H9 (cell line): ENCODE data around the gene ALDH5A1. TPM values are rescaled to one million over a fixed set of nuclear protein-coding genes. Genes with fewer than 3 reads are reported as not detected.

Experiments used
- DNase-seq: peaks from one replicate; pipeline ENCODE4 v3.0.0-alpha.2; 2017
- H2AFZ ChIP-seq: one replicate; pipeline ENCODE4 v1.6.1; 2013; ENCODE audit warnings: mild to moderate bottlenecking, low read length, control low read depth, moderate library complexity
- H2AK5ac ChIP-seq: 2 replicates; pipeline ENCODE4 v1.6.1; 2013; ENCODE audit warnings: low read length, control low read depth, mixed read lengths; ENCODE audit not compliant: insufficient read length
- H2BK120ac ChIP-seq: one replicate; pipeline ENCODE4 v1.6.1; 2013; ENCODE audit warnings: low read depth, mild to moderate bottlenecking, low read length, control low read depth, inconsistent platforms; ENCODE audit not compliant: poor library complexity, severe bottlenecking
- H2BK12ac ChIP-seq: 2 replicates; pipeline ENCODE4 v1.6.1; 2013; ENCODE audit warnings: low read length, control low read depth, mixed read lengths, low read depth; ENCODE audit not compliant: insufficient read length
- H2BK15ac ChIP-seq: 2 replicates; pipeline ENCODE4 v1.6.1; 2013; ENCODE audit warnings: low read depth, low read length, control low read depth
- H2BK20ac ChIP-seq: one replicate; pipeline ENCODE4 v1.6.1; 2013; ENCODE audit warnings: low read depth, mild to moderate bottlenecking, low read length, control low read depth, inconsistent platforms; ENCODE audit not compliant: poor library complexity, severe bottlenecking
- H2BK5ac ChIP-seq: 2 replicates; pipeline ENCODE4 v1.6.1; 2013; ENCODE audit warnings: low read length, control low read depth, mixed read lengths; ENCODE audit not compliant: insufficient read length
- H3K14ac ChIP-seq: 2 replicates; pipeline ENCODE4 v1.6.1; 2013; ENCODE audit warnings: low read length, control low read depth; ENCODE audit not compliant: insufficient read depth
- H3K18ac ChIP-seq: 2 replicates; pipeline ENCODE4 v1.6.1; 2013; ENCODE audit warnings: low read depth, mild to moderate bottlenecking, mixed read lengths, low read length, control low read depth; ENCODE audit not compliant: insufficient read length
- H3K23ac ChIP-seq: 2 replicates; pipeline ENCODE4 v1.6.1; 2013; ENCODE audit warnings: low read length, control low read depth, mixed read lengths, low read depth; ENCODE audit not compliant: insufficient read length
- H3K23me2 ChIP-seq: 2 replicates; pipeline ENCODE4 v1.6.1; 2013; ENCODE audit warnings: low read depth, mild to moderate bottlenecking, mixed read lengths, low read length, control low read depth; ENCODE audit not compliant: insufficient read length, poor library complexity, severe bottlenecking
- H3K27ac ChIP-seq: 2 replicates; pipeline ENCODE4 v1.5.1; 2013; ENCODE audit warnings: low read length, control low read depth, mixed read lengths, low read depth; ENCODE audit not compliant: insufficient read length
- H3K27me3 ChIP-seq: 2 replicates; pipeline ENCODE4 v1.6.1; 2013; ENCODE audit warnings: low read length, control low read depth, inconsistent platforms; ENCODE audit not compliant: insufficient read depth
- H3K4ac ChIP-seq: 2 replicates; pipeline ENCODE4 v1.6.1; 2013; ENCODE audit warnings: low read depth, mild to moderate bottlenecking, control low read depth, inconsistent platforms, low read length, moderate library complexity
- H3K4me1 ChIP-seq: 2 replicates; pipeline ENCODE4 v1.6.1; 2013; ENCODE audit warnings: low read length, control low read depth, inconsistent platforms; ENCODE audit not compliant: insufficient read depth
- H3K4me2 ChIP-seq: 2 replicates; pipeline ENCODE4 v1.6.1; 2013; ENCODE audit warnings: low read length, control low read depth, mixed read lengths; ENCODE audit not compliant: insufficient read length, insufficient read depth
- H3K56ac ChIP-seq: 2 replicates; pipeline ENCODE4 v1.6.1; 2013; ENCODE audit warnings: low read depth, mild to moderate bottlenecking, mixed read lengths, low read length, control low read depth; ENCODE audit not compliant: insufficient read length
- H3K79me1 ChIP-seq: 2 replicates; pipeline ENCODE4 v1.6.1; 2013; ENCODE audit warnings: low read depth, mild to moderate bottlenecking, moderate library complexity, low read length, control low read depth, inconsistent platforms; ENCODE audit not compliant: insufficient read depth, poor library complexity, severe bottlenecking
- H3K79me2 ChIP-seq: 2 replicates; pipeline ENCODE4 v1.6.1; 2013; ENCODE audit warnings: low read length, control low read depth, inconsistent platforms; ENCODE audit not compliant: insufficient read depth
- H3K9ac ChIP-seq: 2 replicates; pipeline ENCODE4 v1.6.1; 2013; ENCODE audit warnings: low read length, control low read depth, mixed read lengths; ENCODE audit not compliant: insufficient read length; ENCODE audit errors: extremely low read depth
- H3K9me3 ChIP-seq: one replicate; pipeline ENCODE4 v1.6.1; 2013; ENCODE audit warnings: low read depth, low read length, inconsistent platforms; ENCODE audit not compliant: control insufficient read depth
- H3T11ph ChIP-seq: one replicate; pipeline ENCODE4 v1.6.1; 2013; ENCODE audit warnings: mild to moderate bottlenecking, low read length, control low read depth, inconsistent platforms
- H4K20me1 ChIP-seq: one replicate; pipeline ENCODE4 v1.6.1; 2013; ENCODE audit not compliant: control insufficient read depth, insufficient read length, insufficient read depth
- H4K5ac ChIP-seq: 2 replicates; pipeline ENCODE4 v1.6.1; 2013; ENCODE audit warnings: low read depth, mild to moderate bottlenecking, mixed read lengths, low read length, control low read depth; ENCODE audit not compliant: insufficient read length
- H4K8ac ChIP-seq: replicated peaks from 2 replicates; pipeline ENCODE4 v1.6.1; 2013; ENCODE audit warnings: low read length, control low read depth, mixed read lengths, low read depth; ENCODE audit not compliant: insufficient read length
- H4K91ac ChIP-seq: 2 replicates; pipeline ENCODE4 v1.6.1; 2013; ENCODE audit warnings: low read depth, mild to moderate bottlenecking, moderate library complexity, mixed read lengths, low read length, control low read depth; ENCODE audit not compliant: insufficient read length
- H3K27ac Mint-ChIP-seq, 3 experiments: 2 replicates in 2 of 3; 3 replicates in 1 of 3; pipeline ENCODE4 v1.8.0; 2020 to 2021; ENCODE audit warnings: mixed read lengths in 3 of 3, mild to moderate bottlenecking in 1 of 3, moderate library complexity in 1 of 3
- H3K27me3 Mint-ChIP-seq: 2 replicates; pipeline ENCODE4 v1.8.0; 2021; ENCODE audit warnings: low read depth, mild to moderate bottlenecking, moderate library complexity, mixed read lengths
- H3K36me3 Mint-ChIP-seq, 3 experiments: 2 replicates in 2 of 3; 3 replicates in 1 of 3; pipeline ENCODE4 v1.8.0; 2020 to 2021; ENCODE audit warnings: low read depth in 3 of 3, mixed read lengths in 3 of 3; ENCODE audit not compliant: insufficient read depth in 1 of 3
- H3K4me1 Mint-ChIP-seq, 2 experiments: 2 replicates each; pipeline ENCODE4 v1.8.0; 2020; ENCODE audit warnings: mixed read lengths in 2 of 2
- H3K4me3 Mint-ChIP-seq, 2 experiments: 2 replicates in 1 of 2; 3 replicates in 1 of 2; pipeline ENCODE4 v1.8.0; 2020 to 2021; ENCODE audit warnings: mild to moderate bottlenecking in 2 of 2, mixed read lengths in 2 of 2, moderate library complexity in 1 of 2
- H3K9me3 Mint-ChIP-seq, 2 experiments: 2 replicates in 1 of 2; 3 replicates in 1 of 2; pipeline ENCODE4 v1.8.0; 2020; ENCODE audit warnings: mild to moderate bottlenecking in 2 of 2, mixed read lengths in 2 of 2, moderate library complexity in 1 of 2
- whole genome bisulfite sequencing: extraction: QIAGEN DNeasy Blood & Tissue Kit; methylation state at CpG from one replicate; pipeline ENCODE4 v1.1.7; 2013; ENCODE audit warnings: missing lambda C conversion rate, low lambda C conversion rate, mixed read lengths; ENCODE audit not compliant: insufficient read length; ENCODE audit errors: extremely low coverage; 5-methylcytosine and 5-hydroxymethylcytosine counted together
- total RNA-seq: library from RNA; stranded (reverse); gene quantifications from 2 replicates; pipeline ENCODE4 v1.2.1, GENCODE V29; 2021
- TF ChIP-seq, protein P1 (sequence below): fragments of 200-600 bp; sonication (generic); conservative IDR thresholded peaks from 3 replicates; pipeline ENCODE4 v1.8.0; 2021; ENCODE audit warnings: antibody characterized with exemption, mild to moderate bottlenecking

ALDH5A1 gene
- total RNA-seq, 1 experiment from 2014 or later = 5.4 TPM

DNA sequence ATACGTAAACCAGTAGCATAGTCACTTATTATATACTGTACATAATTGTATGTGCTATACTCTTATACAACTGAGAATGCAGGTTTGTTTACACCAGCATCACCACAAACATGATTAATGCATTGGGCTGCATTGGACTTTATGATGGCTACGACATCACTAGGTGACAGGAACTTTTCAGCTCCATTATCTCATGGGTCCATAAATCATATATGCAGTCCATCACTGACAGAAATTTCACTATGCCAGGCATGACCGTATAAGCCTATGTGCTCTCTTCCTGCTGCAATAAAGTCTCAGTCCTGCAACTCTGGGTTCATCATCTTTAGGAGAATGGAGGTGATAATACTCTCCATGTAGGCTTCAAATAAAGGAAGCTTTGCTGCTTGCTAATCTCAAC lies 45.4 kb downstream of the ALDH5A1 start:
- H3K14ac ChIP-seq = no peak overlapping the region
- no peak overlapping the region for H4K5ac ChIP-seq
- no peak overlapping the region for H4K91ac ChIP-seq
- H3K4me1 Mint-ChIP-seq = peaks cover 6 to 8% of the 10 kb centered on the region in 2 experiments
- no peak overlapping the region for H3K23ac ChIP-seq
- H3K18ac ChIP-seq = no peak overlapping the region
- H3K4me2 ChIP-seq = no peak overlapping the region
- no peaks in the 10 kb centered on the region for H3K36me3 Mint-ChIP-seq
- DNase-seq = no peak
- no peak overlapping the region for H2BK15ac ChIP-seq
- no peaks in the 10 kb centered on the region for H3K79me2 ChIP-seq
- no CpG with 5 or more reads among the region's 3 CpGs for WGBS
- H3K56ac ChIP-seq = no peak overlapping the region
- no peaks in the 10 kb centered on the region for H4K20me1 ChIP-seq
- no peak overlapping the region for H3K27ac ChIP-seq
- H3K27me3 ChIP-seq = no peaks in the 10 kb centered on the region
- H2BK120ac ChIP-seq = no peak overlapping the region
- no peak overlapping the region for H2BK20ac ChIP-seq
- H2BK12ac ChIP-seq = no peak overlapping the region
- H2BK5ac ChIP-seq = no peak overlapping the region
- H3K9me3 ChIP-seq = no peaks in the 10 kb centered on the region
- no peak overlapping the region for H2AFZ ChIP-seq
- H3T11ph ChIP-seq = no peak overlapping the region
- TF ChIP-seq, protein P1, sequence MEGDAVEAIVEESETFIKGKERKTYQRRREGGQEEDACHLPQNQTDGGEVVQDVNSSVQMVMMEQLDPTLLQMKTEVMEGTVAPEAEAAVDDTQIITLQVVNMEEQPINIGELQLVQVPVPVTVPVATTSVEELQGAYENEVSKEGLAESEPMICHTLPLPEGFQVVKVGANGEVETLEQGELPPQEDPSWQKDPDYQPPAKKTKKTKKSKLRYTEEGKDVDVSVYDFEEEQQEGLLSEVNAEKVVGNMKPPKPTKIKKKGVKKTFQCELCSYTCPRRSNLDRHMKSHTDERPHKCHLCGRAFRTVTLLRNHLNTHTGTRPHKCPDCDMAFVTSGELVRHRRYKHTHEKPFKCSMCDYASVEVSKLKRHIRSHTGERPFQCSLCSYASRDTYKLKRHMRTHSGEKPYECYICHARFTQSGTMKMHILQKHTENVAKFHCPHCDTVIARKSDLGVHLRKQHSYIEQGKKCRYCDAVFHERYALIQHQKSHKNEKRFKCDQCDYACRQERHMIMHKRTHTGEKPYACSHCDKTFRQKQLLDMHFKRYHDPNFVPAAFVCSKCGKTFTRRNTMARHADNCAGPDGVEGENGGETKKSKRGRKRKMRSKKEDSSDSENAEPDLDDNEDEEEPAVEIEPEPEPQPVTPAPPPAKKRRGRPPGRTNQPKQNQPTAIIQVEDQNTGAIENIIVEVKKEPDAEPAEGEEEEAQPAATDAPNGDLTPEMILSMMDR = no peak
- no peak overlapping the region for H3K4ac ChIP-seq
- no peaks in the 10 kb centered on the region for H3K27me3 Mint-ChIP-seq
- H3K27ac Mint-ChIP-seq = no peak overlapping the region
- no peak overlapping the region for H3K4me3 Mint-ChIP-seq
- H3K4me1 ChIP-seq = no peaks in the 10 kb centered on the region
- no peak overlapping the region for H4K8ac ChIP-seq
- H2AK5ac ChIP-seq = no peak overlapping the region
- no peaks in the 10 kb centered on the region for H3K23me2 ChIP-seq
- H3K9me3 Mint-ChIP-seq = no peaks in the 10 kb centered on the region
- H3K79me1 ChIP-seq = no peaks in the 10 kb centered on the region
- H3K9ac ChIP-seq = no peak overlapping the region
